HCEC 1CT (cell line): ENCODE results near the gene STMND1.
A peak's percentile ranks its signal among the peaks of the same experiment; 100 is the strongest.

ENCODE experiments used
- DNase-seq: peaks from one replicate; pipeline ENCODE4 v3.0.0-alpha.2; 2017

The STMND1 gene

GRCh38 chr6:17167327-17167979 is 65.6 kb downstream of the STMND1 start:
- DNase-seq = no peak

DNA sequence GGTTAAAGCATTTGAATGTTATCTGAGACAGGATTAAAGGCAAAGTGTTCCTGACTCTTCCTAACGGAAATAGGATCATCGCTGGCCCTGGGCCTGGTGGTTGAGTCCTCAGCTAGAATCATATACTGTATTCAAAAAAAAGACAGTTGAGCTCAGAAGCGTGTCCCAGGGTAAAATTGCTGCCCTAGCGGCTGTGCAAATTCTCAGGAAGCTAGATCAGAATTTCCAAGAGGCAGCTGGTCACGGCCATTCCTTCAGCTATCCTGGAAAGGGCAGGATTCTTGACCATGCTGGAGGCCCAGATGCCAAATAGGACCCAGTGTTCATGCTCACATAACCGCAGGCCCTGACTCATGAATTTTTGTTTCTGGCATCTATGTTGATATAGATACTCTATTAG is 67.4 kb downstream of the STMND1 start:
- peak; percentile 80 for DNase-seq

DNA sequence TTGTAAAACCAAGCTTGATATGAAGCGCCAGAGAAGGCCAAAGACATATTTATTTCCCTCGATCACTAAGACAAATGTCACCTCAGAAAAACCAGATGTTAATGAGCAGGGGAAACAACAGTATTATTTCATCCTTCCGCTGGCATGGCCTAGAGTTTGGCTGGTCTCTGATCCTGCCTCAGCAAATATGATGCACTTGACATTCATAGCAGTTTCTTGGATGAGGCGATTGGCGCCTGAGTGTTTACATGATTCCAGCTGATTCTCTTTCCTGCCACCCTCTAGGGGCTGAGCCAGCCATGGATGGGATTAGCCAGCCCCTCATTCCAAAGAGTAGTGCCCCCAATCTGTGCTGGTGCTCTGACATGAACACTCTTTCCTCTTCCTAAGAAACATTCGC is 67.9 kb downstream of the STMND1 start:
- DNase-seq = no peak

DNA sequence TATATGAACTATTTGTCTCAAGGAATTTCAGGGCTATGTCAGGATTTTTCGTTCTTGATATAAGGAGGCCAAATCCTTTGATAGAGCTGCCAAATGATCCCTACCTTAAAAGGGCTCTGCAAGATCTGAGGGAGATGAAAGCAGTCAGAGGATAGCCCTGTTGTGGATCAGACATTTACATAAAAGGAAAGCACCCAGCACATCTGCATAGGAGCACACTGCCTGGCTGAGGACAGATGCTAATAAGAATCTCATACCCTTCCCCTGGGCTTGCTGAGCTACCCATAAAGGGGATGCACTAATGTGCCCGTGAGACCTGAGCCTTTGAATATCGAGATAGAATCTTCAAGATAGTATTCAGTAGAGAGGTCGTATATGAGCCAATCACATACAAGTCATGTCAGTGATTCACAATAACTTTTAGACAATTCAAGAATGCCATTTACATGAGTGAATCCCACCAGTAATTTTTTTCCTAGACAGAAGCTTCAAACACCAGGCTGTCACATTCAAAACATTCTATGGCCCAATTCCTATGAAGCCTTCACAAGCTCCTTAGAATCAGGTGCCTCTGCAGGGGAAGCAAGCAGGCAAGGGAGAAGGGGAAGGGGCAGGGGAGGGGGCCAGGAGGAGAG is 71.1 kb downstream of the STMND1 start:
- DNase-seq = peak; percentile 19

- no peak for DNase-seq
These were observed 76.5 kb downstream of the STMND1 start for GRCh38 chr6:17178326-17178725.

GRCh38 chr6:17178754-17179529 is 77.1 kb downstream of the STMND1 start:
- DNase-seq = peak; percentile 61

DNA sequence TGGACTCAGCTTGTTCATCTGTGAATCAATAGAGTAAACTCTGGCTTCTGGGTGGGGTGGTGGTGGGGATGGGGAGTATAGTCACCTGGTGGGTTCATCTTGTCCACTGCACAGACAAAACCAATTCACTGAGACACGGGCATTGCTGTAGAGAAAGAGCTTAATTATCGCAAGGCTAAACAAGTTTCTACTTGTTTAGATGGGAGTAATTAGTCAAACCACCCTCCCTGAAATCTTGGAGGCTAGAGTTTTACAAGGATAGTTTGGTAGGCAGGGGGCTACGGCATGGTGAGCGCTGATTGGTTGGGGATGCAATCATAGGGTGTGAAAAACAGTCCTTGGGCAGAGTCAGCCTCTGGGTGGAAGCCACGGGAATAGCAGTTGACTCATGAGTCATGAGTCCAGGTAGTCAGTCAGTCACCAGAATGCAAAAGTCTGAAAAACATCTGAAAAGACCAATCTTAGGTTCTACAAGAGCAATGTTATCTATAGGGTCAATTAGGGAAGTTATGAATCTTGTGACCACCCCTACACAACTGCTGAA is 77.8 kb downstream of the STMND1 start:
- peak; percentile 29 for DNase-seq
